GM18507 (cell line): Measurements from ENCODE around the gene AIF1.

ENCODE experiments used
- DNase-seq: peaks from one replicate; pipeline ENCODE4 v3.0.0; 2011; ENCODE audit warnings: low read depth; ENCODE audit not compliant: insufficient read length; ENCODE audit errors: extremely low spot score
- FAIRE-seq: peaks from 2 replicates; lab custom pipeline; 2011; peaks lifted over from hg19 to GRCh38; lab: Jason Lieb, UNC

AIF1 gene

DNA sequence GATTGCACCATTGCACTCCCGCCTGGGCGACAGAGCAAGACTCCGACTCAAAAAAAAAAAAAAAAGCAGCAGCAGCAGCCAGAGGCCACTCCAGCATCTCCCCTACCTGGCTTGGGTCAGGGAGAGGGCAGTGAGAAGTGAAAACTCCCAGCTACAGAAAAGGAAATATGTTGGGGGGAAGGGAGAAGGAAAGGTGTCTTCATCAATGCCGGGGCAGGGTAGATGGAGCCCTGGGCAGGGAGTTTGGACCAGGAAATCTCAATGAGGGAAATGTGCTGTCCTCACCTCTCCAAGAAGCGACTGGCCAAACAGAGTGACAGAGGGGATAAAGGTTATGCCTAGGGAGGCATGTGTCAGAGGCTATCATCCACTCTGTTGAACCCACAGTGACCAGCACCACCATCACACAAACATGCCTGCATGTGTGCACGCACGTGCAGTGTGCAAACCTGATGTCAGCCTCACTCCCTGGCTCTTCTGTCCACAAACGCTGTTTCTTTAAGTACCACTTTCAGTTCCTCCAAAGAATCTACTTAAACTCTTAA is 887 bp upstream of the AIF1 start:
- DNase-seq (peak; percentile 43), FAIRE-seq (peak; percentile 78)

DNA sequence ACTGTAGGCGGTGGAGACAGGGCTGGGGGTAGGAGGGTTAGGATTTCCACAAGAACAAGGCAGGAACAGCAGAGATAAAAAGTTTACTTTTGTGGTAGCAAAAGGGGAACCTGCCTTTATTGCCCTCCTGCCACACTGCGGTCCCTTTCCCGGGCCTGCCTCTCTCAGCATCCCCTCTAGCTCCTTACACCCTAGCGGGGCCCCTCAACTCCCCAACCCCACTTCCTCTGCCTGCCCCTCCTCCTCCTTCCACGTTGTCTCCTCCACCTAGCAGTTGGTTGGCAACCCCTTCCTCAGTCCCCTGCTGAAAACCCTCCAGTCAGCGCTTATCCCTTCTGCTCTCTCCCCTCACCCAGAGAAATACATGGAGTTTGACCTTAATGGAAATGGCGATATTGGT is 714 bp downstream of the AIF1 start:
- FAIRE-seq (no peak), DNase-seq (no peak)

DNA sequence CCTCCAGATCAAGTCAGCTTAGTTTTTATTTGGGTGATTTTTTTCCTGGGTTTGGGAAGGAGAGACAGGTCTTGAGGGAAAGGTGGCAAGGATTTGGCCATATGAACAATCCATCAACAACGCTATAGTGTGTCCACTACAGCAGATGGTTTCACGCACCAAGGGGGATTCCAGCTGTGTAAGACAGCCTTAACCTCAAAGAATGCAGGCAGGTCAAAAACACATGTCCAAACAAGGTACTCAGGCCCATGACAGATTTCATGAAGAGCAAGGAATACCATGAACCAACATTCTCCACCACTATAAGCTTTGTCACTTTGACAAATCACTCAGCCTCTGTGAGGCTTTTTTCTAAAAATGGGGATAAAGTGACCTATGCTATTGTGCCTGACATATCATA is 2.0 kb downstream of the AIF1 start:
- DNase-seq (no peak), FAIRE-seq (no peak)

DNA sequence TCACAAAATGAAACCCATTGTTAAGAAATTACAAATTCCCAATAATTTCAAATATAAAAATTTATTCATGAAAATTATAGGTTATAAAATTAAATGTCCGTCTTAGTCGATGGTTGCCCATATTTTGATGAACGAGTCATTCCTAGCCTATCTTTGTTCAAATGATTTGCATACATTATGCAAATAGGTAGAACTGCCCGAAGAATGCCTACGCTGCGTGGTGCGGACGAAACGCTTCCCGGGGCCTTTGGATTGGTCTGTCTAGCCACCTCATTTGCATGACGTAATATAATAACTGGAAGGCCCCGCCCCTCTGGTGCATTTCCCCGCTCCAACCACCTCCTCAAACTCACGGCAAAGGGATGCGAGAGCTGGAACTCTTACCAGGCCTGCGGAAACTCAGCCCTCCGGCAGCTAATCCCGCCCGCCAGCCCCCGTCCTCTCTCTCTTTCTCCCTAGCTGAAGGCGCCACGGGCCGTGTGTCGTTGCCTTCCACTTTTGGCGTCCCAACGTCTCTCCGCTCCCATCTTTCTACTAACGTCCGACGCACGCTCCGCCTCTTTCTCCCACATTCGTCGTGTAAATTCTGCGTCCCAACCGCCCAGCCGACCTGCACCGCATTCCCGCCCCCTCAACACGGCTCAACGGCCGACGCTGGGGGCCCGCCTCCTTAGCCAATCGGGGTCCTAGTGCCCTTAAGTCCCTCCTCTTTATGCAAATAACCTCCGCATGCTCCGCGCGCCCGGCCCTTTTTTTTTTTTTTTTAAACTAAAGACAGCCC is 5.0 kb downstream of the AIF1 start:
- peak; percentile 98 for FAIRE-seq
- DNase-seq: peak; percentile 74

DNA sequence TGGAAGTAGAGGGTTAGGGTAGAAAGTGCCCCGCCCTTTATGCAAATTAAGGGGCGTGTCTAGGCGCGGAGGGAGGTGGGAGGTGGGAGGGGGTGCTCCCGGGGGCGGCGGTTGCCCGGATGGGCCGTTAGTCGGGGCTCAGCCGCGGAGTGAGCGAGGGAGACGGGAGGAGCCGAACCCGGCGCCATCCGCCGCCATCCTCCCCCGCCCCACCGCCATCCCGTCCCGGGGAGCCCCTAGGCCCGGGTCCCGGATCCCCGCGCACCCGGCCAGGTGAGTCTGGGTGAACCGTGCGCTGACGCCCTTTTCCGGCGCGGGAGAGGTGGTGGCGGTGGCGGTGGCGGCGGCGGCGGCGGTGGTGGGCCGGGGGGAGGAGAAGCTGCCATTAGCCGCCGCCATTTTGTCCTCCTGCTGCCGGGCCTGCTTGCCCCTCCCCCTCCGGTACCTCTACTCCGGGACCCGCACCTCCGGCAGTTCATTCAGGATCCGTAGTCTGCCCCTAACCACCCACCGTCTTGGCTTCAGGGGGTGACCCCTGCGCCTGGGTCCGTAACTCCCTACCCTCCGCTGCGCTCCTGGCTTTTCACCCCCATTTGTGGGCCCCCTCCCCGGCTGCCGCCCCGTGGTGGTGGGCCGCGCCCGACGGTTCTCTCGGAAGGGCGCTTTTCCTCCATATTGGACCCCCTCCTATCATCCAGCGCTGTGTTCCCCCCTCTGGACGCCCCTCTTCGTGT is 5.7 kb downstream of the AIF1 start, which contains the start of gene PRRC2A:
PRRC2A (plus strand) TSS at position 130 of the 734 bp plus-strand sequence. CDS start 2,075 bp downstream, outside the sequence.
- peak; percentile 91 for DNase-seq
- no peak for FAIRE-seq

DNA sequence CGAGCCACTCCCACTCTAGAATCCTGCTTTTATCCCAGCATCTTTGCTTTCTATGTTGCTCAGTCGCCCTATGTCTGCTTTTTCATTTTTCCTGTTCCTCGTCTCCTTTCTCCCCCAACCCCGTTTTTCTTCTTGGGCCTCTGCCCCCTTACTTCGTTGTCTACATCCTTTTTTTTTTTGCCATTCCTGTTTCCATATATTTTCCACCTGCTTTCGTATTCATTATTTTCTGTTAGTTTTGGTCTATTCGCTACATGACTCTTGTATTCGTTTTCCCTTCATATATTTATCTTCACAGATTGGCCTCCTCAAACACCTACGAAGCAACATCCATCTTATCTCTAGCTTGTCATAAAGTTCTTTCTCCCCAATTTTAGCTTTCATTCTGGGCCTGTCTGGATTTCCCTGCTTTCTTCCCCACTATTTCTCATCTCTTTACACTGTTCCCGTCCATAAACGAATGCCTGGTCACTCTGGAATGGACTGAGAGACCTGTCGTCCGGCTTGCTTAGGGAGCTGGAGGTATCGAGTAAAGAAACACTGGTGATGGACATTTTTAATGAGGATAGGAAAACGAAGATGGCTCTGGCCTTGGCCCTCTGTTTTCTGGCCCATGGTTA is 6.4 kb downstream of the AIF1 start:
- FAIRE-seq (no peak), DNase-seq (no peak)

DNA sequence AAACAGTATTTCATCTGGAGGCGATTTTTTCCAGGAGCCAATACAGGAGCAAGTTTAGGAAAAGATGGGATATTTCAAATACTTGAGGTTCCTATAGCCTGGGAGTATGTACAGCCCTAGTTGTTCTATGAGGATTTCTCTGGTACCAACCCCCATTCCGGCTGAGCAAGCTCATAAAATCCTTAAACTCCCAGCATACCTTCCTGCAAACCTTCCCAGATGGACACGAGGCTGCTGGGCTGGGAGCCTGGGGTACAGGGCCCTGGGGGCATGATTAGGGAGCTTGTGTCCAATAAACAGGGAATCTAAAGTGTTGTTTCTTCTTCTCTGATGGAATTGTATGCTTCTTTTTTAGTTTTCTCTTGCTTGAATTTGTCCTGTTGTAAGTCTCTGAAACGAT is 7.0 kb downstream of the AIF1 start:
- DNase-seq: no peak
- no peak for FAIRE-seq

DNA sequence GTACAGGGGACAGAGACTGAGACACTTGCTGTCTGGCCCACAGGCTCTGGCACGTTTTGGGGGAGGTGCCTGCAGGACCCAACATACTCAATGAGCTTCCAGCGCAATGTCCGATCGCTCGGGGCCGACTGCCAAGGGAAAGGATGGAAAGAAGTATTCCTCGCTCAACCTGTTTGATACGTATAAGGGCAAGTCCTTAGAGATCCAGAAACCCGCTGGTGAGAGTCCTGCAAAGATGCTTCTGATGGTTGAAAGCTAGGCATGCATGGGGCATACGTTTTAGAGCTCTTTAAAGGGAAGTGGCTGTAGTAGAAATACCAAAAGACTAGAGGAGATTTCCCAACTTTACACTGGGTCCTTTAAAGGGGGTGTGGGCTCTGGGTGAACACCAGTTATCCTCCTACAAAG is 7.7 kb downstream of the AIF1 start:
- no peak for FAIRE-seq
- DNase-seq: no peak

DNA sequence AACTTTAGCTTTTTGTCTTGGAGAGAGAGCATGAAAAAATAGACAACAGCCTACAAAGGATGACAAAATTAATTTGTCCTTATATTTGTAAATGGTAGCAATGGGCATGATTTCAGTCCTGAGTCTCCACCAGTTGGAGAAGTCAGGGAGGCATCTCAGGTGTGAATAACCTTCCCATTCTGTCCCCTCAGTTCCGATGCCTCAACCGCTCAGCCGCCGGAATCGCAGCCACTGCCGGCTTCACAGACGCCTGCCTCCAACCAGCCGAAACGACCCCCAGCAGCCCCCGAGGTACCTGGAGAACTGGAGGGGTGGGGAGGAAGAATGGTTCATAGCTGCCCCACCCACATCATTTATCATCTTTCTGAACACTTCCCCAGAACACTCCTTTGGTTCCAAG is 9.0 kb downstream of the AIF1 start:
- DNase-seq: no peak
- FAIRE-seq: no peak

DNA sequence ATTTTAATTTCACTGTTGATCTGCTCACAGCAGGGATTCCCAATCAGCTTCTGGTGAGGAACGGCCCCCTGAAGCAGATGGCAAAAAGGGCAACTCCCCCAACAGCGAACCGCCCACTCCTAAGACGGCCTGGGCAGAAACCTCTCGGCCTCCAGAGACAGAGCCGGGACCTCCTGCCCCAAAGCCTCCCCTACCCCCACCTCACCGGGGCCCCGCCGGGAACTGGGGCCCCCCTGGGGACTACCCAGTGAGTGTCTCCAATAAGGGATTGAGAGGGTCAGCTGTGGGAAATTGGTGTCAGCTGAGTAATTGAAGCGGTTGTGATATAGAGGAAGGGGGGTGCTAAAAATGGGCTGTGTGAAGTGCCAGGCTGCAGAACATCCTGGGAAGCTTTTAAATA is 11.9 kb downstream of the AIF1 start:
- FAIRE-seq: no peak

DNA sequence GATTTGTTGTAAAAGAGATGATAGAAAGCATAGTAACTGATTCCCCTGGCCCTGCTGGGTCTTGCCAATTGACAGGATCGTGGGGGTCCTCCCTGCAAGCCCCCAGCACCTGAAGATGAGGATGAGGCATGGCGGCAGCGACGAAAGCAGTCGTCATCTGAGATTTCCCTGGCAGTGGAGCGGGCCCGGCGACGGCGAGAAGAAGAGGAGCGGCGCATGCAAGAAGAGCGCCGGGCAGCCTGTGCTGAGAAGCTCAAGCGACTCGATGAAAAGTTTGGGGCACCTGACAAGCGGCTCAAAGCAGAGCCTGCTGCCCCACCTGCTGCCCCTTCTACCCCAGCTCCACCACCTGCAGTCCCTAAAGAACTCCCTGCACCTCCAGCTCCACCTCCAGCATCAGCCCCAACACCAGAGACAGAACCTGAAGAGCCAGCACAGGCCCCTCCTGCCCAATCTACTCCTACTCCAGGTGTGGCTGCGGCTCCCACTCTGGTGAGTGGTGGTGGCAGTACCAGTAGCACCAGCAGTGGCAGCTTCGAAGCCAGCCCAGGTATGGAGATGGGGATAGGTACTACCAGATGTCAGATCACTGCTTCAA is 12.8 kb downstream of the AIF1 start:
- FAIRE-seq (no peak), DNase-seq (no peak)

More for the DNA sequence above, 11.9 kb downstream of the AIF1 start:
- no peak for DNase-seq

DNA sequence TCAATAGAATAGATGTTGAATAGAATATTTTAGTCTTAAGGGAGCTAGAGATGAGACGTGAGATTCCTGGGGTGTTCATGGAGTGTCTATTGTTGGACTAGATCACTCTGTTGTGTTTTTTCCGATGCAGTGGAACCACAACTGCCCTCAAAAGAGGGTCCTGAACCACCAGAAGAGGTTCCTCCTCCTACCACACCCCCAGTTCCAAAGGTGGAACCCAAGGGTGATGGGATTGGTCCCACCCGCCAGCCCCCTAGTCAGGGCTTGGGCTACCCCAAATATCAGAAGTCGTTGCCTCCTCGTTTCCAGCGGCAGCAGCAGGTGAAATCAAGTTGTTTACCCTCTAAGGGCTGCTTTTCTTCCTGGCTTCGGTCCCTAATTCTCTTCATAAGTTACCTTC is 14.0 kb downstream of the AIF1 start:
- DNase-seq (no peak), FAIRE-seq (no peak)

DNA sequence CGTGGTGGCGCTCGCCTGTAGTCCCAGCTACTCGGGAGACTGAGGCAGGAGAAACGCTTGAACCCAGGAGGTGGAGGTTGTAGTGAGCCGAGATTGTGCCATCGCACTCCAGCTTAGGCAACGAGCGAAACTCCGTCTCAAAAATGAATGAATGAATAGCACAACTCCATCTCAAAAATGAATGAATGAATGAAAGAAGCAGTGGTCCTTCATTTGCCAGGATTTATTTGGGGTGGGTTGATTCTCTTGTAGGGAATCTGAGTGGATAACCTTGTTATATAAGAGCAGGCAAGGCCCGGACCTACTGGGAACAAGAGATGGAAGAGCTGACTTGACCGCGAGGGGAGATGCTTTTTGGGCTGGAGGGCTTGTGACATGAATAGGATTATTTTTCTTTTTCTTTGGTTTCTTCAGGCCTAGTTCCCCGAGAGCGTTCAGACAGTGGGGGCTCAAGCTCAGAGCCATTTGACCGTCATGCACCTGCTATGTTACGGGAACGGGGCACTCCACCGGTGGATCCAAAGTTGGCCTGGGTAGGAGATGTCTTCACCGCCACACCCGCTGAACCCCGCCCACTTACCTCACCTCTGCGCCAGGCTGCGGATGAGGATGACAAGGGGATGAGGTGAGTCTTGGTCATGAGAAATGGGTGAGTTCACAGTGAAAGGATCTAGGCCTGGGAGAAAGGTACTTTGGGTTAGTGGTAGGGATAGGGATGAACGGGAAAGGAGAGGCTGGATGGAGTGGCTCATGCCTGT is 15.3 kb downstream of the AIF1 start:
- FAIRE-seq: no peak
- no peak for DNase-seq

DNA sequence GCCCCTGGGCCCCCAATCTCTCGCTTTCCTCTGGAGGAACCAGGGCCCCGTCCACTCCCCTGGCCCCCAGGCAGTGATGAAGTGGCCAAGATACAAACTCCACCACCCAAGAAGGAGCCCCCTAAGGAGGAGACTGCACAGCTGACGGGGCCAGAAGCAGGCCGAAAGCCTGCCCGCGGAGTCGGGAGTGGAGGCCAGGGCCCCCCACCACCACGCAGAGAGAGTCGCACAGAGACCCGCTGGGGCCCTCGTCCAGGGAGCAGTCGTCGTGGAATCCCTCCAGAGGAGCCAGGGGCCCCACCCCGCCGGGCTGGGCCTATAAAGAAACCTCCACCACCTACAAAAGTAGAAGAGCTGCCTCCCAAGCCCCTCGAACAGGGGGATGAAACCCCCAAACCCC is 16.2 kb downstream of the AIF1 start:
- no peak for FAIRE-seq
- DNase-seq: no peak

DNA sequence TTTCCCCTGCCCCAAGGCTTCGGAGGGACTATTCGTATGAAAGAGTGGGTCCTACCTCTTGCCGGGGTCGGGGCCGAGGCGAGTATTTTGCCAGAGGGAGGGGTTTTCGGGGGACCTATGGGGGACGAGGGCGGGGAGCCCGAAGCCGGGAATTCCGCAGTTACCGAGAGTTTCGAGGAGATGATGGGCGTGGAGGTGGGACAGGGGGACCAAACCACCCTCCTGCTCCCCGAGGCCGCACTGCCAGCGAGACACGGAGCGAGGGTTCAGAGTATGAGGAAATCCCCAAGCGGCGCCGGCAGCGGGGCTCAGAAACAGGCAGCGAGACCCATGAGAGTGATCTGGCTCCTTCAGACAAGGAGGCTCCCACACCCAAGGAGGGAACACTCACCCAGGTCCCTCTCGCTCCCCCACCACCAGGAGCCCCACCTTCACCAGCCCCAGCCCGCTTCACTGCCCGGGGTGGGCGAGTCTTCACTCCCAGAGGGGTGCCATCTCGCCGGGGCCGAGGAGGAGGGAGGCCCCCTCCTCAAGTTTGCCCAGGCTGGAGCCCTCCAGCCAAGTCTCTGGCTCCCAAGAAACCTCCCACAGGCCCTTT is 16.7 kb downstream of the AIF1 start:
- no peak for DNase-seq
- FAIRE-seq: no peak

DNA sequence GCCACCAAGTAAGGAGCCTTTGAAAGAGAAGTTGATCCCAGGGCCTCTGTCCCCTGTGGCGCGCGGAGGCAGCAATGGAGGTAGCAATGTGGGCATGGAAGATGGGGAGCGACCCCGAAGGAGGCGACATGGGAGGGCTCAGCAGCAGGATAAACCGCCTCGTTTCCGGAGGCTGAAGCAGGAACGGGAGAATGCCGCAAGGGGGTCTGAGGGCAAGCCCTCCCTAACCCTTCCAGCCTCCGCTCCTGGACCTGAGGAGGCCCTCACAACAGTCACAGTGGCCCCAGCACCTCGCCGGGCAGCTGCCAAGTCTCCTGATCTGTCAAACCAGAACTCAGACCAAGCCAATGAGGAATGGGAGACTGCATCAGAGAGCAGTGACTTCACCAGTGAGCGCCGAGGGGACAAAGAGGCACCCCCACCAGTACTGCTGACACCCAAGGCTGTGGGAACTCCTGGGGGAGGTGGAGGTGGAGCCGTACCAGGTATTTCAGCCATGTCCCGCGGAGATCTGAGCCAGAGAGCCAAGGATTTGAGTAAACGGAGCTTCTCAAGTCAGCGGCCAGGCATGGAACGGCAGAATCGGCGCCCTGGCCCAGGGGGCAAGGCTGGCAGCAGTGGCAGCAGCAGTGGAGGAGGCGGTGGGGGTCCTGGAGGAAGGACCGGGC is 17.4 kb downstream of the AIF1 start:
- FAIRE-seq: no peak
- no peak for DNase-seq

DNA sequence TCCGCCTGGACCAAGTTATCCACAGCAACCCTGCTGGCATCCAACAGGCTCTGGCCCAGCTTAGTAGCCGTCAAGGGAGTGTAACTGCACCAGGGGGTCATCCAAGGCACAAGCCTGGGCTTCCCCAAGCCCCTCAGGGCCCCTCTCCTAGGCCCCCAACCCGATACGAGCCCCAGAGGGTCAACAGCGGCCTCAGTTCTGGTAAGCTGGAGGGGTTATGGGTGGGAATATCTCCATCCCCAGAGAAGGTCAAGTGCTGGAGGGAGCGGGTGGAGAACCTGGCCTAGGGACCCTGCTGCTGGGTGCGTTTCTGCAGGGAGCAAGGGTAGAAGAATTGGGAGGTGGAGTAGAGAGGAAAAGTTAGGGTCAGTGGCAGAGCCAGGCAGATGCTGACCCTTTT is 18.4 kb downstream of the AIF1 start:
- DNase-seq: no peak
- no peak for FAIRE-seq

DNA sequence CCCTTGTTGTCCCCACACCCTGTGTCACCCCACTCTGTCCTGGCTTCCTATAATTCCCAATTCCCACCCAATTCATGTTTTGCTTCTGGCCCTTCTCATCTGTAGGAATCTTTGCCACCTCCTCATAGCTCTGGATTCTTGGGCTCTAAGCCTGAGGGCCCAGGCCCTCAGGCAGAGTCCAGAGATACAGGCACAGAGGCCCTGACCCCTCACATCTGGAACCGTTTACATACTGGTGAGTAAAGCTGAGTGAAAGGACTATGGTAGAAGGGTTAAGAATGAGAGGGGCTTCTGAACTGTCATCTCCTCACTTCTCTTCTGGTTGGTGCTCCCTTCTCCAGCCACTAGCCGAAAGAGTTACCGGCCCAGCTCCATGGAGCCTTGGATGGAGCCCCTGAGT is 19.1 kb downstream of the AIF1 start:
- FAIRE-seq (no peak), DNase-seq (no peak)
